ENCODE measurements around the gene KSR1.
"Not testable (repeated sequence)": the region's sequence is repeated elsewhere in the genome, so short reads cannot be mapped to it uniquely, and the experiment has no call there.

Gene KSR1

DNA sequence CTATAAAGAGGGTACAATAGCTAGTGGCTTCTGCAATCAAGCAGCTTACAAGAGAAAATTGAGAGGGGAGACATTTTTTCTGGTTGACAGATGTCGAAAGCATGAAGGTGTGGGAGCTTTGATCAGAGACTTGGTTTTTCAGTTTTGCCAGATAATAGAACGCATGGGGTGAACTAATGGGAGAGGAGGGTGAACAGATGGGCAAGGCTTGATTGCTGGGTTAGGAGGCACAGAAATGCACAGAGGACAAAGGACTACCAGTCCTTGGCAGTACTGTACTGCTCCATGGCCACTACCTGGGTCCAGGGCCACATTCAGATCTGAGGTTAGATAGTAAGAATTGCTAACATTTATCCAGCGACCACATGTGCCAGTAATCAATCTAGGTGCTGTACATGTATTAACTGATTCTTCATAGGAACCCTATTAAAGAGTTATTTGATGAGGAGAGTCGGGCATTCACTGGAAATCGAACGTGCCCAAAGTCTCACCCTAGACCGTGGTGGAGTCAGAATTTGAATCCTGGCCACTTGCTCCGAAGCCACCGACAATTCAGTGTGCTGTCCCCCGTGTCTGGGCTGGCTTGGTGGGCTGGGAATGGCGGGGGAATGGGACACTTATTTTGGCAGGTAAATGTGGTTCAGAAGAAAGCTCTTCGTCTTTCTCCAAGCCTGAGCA, 873 bp upstream of the KSR1 start:
- DNase-seq, result no peak

DNA sequence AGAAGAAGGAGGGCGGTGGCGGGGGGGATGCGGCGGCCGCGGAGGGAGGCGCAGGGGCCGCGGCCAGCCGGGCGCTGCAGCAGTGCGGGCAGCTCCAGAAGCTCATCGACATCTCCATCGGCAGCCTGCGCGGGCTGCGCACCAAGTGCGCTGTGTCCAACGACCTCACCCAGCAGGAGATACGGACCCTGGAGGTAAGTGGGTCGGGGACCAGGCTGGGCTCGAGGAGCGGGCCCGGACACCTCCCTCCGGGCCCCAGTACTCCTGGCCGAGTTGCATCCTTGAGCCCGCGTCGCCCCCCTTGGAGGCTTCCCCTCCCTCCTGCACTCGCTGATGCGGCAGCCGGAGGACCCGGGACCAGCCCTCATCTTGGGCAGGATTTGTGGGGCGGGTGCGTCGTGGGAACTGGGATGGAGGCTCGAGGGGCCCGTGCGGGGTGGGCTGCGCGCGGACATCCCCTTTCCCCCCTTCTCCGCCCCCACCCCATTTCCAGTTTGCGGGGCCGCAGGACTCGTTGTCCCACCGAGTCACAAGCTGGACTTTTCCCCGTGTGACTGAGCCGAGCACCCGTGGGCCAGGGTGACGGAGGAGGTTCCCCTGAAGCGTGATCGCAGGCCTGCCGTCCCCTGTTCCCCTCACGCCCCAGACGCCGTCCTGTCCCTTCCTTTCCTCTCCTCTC, 572 bp downstream of the KSR1 start:
- DNase-seq, result no peak

GRCh38 chr17:27457360-27457715, 1.1 kb downstream of the KSR1 start:
- no peak for DNase-seq

DNA sequence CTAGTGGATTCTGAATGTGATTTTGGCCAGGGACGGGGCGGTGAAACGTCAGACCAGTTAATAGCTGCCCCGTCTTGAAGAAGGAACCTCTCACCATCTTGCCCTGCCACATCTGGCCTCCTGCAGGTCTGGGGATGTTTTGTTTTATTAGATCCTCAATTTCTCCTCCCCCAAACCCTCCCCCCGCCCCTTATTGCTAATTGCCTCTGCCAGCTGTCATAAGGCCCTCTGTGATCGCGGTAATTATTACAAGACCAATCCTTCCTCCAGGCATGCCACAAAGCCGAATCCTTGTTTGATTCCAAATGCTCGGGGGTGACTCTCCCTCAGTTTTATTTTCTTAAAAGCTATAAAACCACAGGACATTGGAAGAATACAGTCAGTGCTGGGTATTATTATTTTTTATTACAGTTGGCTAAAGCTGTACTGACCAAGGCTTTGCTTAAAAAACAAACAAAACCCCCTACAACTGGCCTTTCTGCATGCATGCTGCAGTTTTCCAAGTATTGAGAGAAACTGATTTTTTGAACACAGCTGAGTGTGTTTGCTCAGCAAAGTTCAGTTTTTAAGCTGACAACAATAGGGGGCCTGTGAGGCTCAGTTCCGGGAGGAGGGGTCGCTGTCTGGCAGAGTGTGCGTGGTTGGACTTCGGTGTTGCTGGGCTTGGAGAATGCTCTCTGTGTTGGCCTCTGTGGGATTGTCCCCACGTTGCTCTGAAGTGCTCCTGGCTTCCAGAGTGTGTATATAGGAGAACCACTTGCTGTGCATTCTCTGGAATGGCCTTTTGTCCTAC, 1.7 kb downstream of the KSR1 start:
- DNase-seq, result no peak

DNA sequence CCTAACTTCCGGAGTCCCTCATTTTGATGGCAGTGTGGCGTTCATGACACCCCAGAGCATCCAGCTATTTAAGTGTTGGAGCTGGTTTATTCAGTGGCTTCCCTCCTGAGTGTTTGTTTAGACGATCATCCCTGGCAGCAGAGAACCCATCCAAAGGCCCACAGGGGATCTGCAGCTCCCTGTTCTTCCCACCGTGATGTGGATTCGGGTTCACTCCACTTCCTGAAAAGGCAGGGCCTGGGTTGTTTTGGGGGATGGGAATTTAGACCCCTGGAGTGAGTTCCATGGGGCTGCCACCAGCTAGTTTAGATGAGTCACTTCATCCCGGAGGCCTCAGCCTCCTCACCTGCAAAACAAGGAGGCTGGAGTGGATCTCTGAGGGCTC, 2.3 kb downstream of the KSR1 start:
- DNase-seq, result no peak

GRCh38 chr17:27459433-27459832, 3.2 kb downstream of the KSR1 start:
- DNase-seq, result no peak

GRCh38 chr17:27460196-27460725, 4.0 kb downstream of the KSR1 start:
- DNase-seq, result no peak

DNA sequence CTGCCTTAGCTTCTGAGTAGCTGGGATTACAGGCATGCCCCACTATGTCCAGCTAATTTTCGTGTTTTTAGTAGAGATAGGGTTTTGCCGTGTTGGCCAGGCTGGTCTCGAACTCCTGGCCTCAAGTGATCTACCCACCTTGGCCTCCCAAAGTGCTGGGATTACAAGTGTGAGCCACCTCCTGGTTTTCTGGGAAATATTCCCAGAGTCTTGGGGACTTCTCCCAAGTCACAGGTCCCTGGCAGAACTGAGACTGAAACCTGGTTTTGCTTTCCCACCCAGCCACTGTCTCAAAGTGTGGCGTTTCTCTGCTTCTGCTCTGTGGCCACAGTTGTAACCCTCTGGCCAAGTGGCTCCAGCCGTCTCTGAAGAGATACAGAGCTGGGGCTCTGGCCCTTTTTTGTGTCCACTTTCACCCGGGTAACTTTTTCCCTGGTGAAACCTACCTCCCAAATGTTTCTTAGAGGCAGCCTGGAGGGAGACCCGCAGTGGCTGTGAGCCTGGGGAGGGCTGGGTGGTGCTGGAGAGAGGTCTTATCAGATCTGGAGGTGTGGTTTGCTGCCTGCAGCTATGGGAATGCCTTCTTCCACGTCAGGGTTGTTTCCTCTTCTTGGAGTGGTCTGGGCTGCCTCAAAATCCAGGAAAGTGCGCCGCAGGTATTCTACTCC, 5.1 kb downstream of the KSR1 start:
- no peak for DNase-seq

DNA sequence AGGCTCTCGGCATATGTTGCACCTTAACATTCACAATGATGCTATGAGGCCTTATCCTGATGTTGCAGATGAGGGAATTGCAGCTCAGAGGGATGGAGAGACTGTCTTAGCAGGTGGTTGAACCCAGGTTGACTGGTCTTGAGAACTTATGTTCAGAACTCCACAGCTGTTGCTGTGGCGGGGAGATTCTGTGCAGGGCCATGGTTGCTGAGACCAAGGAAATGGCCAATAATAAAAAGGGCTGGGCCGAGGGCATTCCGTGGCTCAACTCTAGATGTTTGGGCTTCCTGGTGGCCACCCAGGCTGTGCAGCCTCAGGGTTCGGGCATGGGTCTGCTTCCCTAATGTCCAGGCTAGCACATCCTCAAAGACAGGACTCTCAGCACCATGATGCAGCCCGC, 5.9 kb downstream of the KSR1 start:
- no peak for DNase-seq

DNA sequence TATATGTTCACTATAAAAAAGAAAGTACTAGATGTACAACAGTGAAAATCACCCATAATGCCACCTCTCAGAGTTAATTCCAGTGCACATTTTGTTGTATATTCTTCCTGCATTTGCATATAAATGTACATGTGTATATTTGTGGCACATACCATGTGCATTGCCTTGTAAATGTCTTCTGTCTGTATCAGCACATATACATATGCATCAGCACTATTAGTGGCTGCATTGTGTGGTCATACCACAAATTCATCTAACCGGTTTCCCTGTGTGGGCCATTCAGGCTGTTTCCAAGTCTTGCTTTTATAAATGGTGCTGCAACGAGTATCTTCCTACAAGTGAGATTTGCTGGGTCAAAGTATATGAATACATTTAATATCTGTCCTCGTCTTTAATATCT, 6.5 kb downstream of the KSR1 start:
- no peak for DNase-seq

DNA sequence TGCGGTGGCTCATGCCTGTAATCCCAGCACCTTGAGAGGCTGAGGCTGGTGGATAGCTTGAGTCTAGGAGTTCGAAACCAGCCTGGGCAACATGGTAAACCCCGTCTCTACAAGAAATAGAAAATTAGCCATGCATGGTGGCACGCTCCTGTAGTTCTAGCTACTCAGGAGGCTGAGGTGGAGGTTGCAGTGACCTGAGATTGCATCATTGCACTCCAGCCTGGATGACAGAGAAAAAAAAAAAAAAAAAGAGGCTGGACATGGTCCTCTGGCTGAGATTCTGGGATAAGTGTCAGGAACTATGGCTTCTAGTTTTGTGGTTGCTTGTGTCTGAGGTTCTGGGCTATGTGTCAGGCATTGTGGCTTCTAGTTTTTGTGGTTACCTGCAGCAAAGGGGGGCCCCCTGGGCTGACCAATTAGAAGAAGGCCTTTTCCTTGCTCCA, 7.0 kb downstream of the KSR1 start:
- no peak for DNase-seq

- not testable (repeated sequence) for DNase-seq
Observed at GRCh38 chr17:27464019-27464418, 7.8 kb downstream of the KSR1 start.

GRCh38 chr17:27464431-27464830, 8.2 kb downstream of the KSR1 start:
- DNase-seq, result no peak

DNA sequence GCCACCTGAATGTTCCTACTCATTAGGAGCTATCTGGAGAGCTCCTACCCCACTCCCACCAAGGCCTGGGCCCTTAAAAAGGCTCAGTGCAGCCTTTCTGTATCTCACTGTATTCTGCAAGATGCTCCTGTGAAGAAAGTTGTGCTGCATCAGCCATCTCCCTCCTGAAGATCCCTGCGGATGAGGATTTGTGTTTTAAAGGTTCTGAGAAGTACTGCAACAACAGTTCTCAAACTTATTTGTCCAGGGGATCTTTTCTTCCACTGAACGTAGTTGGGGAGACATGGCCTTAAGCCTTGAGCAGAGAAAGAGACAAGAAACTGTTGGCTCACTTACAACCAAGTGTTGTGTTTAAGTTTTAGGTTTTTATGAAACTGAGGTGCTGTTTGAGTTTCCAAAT, 9.6 kb downstream of the KSR1 start:
- not testable (repeated sequence) for DNase-seq

DNA sequence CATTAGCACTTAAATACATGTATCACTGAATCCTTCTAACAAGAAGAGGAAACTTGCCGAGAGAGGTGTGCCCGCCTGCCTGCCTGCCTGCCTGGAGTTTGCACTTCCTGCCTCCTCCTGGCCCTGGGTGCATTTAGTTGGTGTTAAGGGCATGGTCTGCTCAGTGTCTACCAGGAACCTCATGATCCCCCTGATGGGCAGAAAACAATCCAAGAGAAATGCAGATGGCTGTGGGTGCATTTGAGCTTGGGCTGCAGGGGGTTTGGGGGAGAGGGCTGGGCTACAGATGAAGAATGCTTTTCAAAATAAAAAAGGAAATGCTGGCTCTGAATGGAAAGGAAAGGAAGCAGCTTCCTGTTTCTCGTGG, 10.1 kb downstream of the KSR1 start:
- DNase-seq, result no peak

DNA sequence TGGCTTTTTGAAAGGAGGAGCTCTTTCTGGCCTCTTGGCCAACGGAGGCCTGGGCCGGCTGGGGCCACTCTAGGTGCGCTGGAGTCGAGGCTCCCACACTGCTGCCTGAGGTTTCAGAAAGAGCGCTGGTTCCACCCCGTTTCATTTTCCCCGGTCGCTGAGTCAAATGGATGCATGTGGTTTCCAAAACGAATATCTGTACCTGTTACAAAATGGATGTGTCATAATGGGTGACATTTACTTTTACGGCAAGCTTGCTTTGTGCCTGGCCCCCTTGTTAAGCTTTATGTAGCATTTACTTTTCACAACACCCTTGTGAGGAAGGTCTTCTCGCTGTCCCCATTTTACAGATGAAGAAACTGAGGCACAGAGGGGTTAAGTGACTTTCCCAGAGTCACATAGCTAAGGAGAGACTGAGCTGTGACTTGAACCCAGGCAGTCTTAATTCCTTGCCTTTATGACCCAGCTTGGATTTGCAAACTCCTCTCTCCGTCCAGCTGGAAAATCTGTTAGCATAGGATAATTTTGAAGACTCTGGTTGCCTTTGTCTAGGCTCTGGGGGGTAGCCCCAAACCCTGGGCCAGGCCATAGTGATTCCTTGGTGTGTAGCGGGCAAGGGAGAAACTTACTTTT, 10.6 kb downstream of the KSR1 start:
- no peak for DNase-seq

- no peak for DNase-seq
Observed at GRCh38 chr17:27469256-27469655, 13.0 kb downstream of the KSR1 start.

DNA sequence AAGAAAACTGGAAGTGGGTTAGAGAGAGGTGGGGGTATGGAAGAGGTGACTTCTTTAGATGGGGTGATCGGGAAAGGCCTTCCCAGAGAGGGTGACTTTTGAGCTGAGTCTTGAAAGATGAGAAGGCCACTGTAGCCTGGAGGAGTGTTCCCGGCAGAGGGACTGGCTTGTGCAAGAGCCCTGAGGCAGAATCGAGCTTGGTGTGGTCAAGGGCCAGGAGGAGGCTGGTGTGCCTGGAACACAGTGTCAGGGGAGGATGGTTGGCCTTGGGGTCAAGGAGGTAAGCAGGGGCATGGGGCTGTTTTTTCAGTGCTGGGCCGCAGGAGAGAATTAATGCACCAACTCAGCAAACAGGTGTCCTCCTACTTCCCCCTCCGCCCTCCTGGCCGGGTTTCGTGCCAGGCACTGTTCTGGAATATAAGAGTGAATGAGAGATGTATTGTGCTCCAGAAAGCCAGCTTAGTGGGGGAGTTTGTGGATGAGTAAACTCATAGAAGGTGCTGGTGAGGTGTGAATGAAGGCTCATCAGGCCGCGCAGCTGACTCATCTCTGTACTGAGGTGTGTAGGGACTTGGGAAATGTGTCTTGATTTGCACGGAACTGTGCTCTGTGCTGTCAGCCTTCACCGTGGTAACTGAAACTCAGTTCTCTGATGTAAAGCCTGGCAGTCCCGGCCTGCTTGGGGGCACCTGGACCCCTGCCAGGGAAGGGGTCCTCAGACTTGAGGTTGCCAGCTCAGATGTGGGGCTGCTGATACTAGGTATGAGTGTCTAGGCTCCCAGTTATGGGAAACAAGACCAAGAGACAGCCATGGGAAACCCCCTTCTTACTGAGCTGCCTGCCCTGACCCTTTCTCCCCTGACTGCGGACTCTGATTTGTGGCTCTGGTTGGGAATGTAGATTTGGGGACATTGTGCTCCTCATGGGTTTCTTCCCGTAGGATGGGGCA, 15.3 kb downstream of the KSR1 start:
- DNase-seq, result no peak

DNA sequence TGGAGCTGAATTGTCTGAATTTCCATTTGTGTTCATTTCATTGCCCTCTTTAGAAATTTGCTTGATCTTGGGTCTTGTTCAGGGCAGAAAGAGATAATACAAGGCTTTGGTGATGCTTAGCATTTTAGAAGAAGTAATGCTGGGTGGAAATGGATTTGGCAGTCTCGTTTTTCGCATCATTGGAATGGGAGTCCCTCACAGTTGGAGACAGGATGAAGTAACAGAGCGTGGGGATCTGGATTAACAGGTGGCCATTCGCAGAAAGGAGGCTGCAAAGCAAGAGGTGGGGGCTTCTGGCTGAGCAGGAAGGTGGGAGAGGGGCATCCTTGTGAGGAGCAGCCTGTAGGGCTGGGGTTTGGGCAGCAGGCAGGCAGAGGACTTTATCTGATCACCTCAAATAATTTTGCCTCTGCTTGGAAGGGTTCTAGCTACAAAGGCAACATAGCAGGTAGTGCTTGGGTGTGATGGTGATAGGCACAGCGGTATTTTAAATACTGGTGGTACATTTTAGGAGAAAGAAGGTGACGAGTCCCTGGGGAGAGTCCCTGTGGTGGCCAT, 17.0 kb downstream of the KSR1 start:
- no peak for DNase-seq

DNA sequence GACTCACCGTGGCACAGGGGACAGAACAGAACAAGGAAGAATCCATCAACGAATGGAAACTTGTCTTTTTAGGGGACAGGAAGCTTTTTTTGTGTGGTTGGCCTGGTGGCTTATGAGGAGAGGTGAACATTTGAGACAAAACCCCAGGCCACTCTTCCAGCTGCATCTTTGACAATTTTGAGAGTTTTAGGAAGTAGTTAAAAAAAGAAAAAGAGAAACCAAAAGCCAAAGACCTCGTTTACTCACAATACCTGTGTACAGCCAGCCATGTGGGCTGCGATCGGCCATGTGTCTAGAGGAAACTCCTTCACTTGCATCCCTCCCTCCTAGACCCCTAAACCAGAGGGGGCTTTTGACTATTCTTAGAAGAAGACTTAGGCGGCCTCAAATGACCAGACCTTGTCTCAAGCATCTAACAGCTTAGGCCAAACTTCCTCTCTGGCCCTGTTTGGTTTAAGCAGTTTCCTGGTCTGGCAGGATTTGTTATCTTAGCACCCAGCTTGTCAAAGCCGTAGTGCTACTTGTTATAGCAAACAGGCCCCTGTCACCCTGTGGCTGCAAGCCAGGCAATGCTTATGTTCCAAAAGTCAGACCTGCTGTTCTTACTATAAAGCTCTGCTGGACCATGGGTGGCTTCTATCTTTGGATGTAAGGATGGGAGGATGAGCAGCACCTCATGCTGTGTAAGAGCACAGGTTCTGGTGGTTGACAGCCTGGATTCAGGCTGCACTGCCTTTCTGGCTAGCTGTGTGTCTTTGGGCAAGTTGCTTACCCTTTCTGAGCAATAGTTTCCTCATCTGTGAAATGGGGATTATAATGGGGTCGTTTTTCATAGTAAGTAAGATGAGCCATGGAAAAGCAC, 17.7 kb downstream of the KSR1 start:
- DNase-seq, result no peak
